IPS-18c (cell line): ENCODE results near the gene EEIG1.
"Not testable (repeated sequence)": the region's sequence is repeated elsewhere in the genome, so short reads cannot be mapped to it uniquely, and the experiment has no call there.

Experiments used
- H3K4me3 ChIP-seq: 2 replicates; pipeline ENCODE4 v1.7.0; 2013; ENCODE audit warnings: low read depth, mild to moderate bottlenecking, low read length, moderate library complexity; ENCODE audit not compliant: insufficient read depth
- H3K9me3 ChIP-seq: one replicate; pipeline ENCODE4 v1.6.1; 2013; ENCODE audit warnings: mild to moderate bottlenecking, low read length, moderate library complexity; ENCODE audit not compliant: control insufficient read depth, insufficient read depth

Gene EEIG1

DNA sequence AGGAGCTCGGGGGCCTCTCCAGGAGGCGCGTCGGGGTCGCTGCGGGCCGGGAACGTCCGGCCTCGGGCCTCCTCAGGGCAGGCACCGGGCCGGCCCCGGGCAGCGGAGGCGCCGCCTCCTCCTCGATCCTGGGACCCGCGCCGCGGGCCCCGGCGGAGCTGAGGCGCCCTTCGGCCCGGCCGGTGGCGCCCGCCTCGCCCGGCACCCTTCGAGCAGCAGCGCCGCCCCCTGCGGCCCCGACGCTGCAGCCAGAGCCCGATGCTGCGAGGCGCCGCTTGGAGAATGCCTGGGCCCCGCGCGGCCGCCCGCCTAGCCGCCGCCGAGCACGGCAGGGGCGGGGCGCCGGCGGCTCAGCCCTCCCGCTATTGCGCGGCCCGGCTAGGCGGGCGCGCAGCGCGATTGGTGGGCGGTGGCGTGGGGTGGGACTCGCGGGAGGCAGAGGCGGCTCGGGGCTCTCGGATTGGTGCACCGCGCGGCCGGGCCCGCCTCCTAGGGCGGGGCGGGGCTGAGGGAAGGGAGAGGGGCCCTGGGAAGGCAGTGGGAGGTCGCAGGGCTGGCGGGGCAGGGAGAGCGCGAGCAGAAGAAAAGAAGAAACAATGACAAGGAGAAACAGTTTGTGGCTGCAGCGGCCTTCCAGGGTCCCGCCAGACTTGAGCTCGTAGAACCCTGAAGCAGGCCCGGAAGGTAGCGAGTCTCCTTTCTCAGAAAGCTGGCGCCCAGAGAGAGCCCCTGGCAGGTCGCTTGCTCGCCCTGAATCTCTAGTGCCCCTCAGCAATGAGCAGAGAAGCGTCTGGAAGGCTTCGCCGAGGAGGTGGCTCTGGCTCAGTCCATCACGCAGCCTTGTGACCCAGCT, at the start of gene EEIG1:
TSS of gene EEIG1 (minus strand) at position 284 of the 853 bp plus-strand sequence. CDS start 852 bp downstream, outside the sequence.
- H3K4me3 ChIP-seq = peak within 1 kb of the TSS; percentile 91
- no peaks in the 10 kb centered on the region for H3K9me3 ChIP-seq

DNA sequence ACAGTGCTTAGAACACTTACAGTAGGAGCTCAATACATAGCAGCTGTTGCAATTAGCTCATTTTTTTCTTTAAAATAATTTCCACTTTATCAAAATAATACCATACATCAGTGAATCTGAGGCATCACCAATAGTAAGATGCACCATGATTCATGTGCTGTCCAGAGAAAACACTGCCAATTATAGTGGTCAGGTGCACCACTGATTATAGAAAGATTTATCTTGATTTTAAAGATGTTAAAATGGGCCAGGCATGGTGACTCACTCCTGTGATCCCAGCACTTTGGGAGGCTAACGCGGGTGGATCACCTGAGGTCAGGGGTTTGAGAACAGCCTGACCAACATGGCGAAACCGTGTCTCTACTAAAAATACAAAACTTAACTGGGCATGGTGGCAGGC, 46.9 kb upstream of the EEIG1 start:
- Histone ChIP-seq H3K9me3 (no peaks in the 10 kb centered on the region), H3K4me3 (no peak overlapping the region)

DNA sequence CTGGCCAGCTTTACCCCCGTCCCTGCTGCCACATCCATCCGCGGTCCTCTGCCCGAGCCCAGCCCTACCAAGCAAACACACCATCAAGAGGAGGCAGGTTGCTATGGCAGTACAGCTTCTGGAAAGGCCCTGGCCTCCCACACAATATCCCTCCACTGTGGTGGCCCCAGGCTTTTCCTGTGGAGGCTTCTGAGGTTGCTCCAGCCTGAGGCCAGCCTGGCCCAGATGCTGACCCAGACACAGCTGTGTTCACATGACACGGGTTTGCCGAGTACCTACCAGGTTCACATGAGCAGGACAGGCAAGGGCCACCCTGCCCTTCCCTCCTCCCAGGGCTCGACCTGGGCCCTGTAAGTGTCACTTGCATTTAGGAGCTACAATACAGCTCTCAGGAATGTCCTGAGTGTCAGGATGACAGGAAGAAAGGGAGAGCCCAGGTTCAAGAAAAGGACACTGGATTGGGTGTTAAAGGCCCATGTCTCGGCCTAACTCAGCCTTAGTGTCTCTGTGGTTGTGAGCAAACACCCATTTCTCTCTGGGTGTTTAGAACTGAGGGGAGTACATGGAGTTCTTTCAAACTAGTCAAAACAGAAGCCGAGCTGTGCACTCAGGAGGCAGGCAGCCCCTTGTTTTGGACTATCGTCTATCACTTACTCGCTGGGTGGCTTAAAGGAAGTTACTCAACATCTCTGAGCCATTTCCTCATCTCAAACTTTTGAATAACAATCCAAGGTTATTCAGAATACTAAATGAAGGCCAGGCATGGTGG, 46.2 kb upstream of the EEIG1 start:
- no peak overlapping the region for H3K4me3 ChIP-seq
- H3K9me3 ChIP-seq = no peaks in the 10 kb centered on the region

DNA sequence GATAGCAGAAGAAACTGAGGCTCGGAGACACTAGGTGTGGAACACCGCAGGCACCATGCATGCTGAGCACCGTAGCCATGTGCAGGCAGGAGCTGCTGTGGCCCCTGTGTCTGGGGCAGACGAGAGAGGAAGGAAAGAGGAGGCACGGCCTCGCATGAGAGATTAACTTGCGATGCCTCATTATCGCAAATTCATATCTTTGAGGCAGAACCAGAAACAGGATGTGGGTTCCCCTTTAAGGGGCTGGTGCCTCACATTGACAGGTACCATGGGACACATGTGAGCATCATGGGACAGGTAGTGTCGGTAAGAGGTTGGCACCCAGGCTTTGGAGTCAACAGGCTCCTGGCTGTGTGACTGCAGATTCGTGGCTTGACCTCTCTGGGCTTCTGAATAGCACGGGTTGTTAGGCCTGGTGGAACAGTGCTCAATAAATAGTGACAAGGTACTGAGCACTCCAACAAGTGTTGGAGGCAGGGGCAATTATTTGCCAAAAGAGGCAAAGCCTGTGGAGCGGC, 45.5 kb upstream of the EEIG1 start:
- Histone ChIP-seq H3K9me3 (no peaks in the 10 kb centered on the region), H3K4me3 (no peak overlapping the region; the same call in 1 of the 2 replicates)

DNA sequence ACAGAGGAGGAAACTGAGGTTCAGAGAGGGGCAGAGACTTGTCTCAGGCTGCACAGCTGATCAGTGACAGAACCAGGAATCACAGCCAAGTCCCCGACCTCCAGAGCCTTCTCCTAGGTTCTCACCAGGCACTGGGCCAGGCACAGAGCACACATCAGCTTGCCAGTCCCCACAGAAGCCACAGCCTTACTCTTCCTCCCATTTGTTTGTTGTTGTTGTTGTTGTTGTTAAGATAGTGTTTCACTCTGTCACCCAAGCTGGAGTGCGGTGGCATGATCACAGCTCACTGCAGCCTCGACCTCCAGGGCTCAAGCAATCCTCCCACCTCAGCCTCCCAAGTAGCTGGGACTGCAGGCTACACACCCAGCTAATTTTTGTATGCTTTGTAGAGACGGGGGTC, 44.9 kb upstream of the EEIG1 start:
- Histone ChIP-seq H3K9me3 (no peaks in the 10 kb centered on the region), H3K4me3 (no peak overlapping the region)

DNA sequence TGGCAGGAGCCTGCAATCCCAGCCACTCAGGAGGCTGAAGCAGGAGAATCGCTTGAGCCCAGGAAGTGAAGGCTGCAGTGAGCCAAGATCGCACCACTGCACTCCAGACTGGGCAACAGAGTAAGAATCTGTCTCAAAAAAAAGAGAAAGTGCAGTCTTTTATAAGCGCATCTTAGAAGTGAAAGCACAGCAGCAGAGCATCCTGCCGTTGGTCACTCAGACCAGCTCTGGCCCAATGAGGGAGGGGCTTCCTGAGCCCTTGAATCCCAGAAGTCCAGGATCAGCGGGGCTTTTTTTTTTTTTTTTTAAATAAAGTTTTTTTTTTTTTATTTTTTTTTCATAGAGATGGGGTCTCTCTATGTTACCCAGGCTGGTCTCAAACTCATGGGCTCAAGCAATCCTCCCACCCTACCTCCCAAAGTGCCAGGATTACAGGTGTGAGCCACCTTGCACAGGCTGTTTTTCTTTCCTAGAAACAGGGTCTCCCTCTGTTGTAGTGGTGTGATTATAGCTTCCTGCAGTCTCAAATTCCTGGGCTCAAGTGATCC, 44.0 kb upstream of the EEIG1 start:
- H3K4me3 ChIP-seq = no peak overlapping the region
- H3K9me3 ChIP-seq = no peaks in the 10 kb centered on the region

DNA sequence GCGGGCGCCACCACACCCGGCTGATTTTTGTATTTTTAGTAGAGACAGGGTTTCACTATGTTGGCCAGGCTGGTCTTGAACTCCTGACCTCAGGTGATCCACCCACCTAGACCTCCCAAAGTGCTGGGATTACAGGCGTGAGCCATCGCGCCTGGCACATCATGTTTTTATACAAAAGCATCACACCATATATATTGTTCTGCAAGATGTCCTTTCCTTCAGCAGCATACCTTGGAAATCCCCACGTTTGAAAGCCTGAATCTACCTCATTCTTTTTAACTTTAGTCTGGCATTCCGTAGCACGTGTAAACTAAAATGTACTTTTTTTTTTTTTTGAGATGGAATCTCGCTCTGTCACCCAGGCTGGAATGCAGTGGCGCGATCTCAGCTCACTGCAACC, 42.9 kb upstream of the EEIG1 start:
- not testable (repeated sequence) for H3K9me3 ChIP-seq, H3K4me3 ChIP-seq

DNA sequence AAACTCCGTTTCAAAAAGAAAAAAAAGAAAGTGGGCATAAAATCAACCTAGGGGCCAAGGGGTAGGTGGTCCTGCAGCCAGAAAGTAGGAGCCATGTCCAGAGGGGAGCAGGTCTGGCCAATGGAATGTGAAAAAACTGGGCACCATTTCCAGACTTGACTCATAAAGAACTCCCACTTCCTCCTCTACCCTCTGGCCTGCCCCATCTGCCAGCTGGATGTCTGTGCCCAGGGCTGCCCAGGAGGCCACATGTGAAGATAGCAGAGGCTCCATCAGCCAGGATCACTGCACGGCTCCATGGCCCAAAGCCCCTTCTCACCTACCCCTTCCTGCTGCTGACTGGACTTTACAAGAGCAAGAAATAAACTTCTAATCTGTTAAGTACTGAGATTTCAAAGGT, 42.1 kb upstream of the EEIG1 start:
- Histone ChIP-seq H3K4me3 (no peak overlapping the region), H3K9me3 (no peaks in the 10 kb centered on the region)

DNA sequence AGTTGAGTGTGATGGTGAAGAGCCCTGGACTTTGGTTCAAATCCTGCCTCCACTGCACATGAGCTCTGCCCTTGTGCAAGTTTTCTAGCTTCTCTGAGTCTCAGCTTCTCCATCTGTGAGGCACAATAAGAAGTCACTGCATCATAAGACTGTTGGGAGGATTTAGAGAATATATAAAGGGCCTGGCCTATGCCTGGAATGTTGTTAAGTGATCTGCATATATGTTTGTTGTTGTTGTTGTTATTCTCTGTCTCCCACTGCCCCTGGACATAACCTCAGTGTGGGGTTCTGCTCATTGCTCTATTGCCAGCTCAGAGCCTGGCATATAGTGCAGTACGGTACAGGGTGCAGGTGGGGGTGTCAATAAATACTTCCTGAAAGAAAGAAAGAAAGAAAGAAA, 40.3 kb upstream of the EEIG1 start:
- Histone ChIP-seq H3K9me3 (no peaks in the 10 kb centered on the region), H3K4me3 (no peak overlapping the region)

DNA sequence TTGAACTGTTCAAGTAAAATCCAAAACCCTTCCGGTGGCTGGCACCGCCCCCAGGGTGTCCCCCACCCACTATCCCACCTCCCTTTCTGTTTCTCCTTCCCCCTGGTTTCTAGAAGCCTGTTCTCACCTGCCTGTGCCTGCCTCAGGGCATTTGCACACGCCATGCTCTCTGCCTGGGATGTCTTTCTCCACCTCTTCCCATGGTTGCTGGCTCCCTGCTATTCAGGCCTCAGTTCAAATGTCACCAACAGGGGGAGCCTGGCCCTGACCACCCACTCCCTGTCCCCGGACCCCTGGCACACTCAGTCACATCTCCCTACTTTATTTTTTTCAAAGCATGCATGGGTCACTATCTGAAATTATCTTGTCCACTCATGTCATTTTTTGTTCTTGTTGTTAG, 39.9 kb upstream of the EEIG1 start:
- no peaks in the 10 kb centered on the region for H3K9me3 ChIP-seq

DNA sequence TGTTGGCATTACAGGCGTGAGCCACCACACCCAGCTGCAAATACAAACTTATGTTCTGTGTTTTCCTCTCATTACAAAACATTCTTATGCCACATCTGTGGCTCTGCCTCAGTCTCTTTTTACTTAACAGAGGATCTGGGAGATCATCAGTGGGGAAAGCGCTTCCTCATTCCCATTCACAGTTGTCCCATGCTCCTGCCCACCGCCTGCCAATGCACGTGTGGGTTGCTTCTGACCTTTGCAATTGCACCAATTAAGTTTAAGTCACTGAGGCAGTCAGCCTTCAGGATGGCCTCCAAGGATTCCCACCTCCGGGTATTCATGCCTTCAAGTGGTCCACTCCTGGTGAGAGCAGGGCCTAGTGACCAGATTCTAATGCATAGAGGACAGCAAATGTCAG, 34.9 kb upstream of the EEIG1 start:
- H3K4me3 ChIP-seq = no peak overlapping the region
- no peaks in the 10 kb centered on the region for H3K9me3 ChIP-seq

More for the DNA sequence above, 39.9 kb upstream of the EEIG1 start:
- no peak overlapping the region for H3K4me3 ChIP-seq

DNA sequence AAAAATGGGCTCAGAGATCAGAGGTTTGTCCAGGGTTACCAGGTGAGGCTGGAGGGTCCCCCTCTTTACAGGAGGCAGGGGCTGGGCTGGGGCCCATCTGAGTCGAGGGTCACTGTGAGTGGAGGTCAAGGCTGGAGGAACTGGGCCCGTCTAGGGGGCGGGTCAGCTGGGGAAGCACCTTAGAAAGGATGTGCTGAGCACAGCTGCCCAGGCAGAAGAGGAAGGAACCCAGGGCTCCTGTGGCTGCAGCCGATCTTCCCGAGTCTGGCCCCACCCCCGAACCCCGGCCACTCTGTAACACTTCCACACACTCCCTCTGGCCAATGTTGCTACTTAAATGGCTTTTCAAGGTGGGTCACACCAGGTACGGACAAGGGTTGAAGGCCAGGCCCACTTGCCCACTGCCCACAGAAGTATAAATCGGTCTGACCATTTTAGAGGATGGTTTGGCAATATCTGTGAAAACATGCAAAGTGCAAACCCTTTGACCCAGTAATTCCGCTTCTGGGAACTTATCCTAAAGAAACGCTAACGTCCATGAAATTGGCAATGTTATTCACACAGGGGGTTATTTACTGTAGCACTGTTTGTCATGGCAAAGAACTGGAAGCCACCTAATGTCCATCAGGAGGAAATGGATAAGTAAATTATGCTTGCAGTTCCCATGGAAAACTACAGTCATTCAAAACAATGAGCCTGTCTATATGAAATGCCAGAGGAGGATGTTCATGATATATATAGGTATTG, 30.5 kb upstream of the EEIG1 start:
- H3K4me3 ChIP-seq = no peak overlapping the region

DNA sequence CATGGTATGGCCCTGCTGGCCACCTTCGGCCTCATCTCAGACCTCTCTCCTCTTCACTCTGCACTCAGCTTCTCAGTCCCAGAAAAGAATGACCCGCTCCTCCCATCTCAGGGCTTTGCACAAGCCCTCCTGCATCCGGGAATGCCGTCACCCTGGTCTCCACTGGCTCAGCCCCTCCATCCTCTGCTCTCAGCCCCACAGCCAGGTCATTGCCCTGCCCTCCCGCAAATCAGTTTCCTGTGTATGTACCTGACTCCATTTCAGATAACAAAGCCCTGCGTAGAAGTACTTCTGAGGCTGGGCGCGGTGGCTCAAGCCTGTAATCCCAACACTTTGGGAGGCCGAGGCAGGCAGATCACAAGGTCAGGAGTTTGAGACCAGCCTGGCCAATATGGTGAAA, 28.9 kb upstream of the EEIG1 start:
- peaks cover 3% of the 10 kb centered on the region for H3K9me3 ChIP-seq
- no peak overlapping the region for H3K4me3 ChIP-seq

More for the DNA sequence above, 30.5 kb upstream of the EEIG1 start:
- H3K9me3 ChIP-seq = peaks cover 3% of the 10 kb centered on the region

DNA sequence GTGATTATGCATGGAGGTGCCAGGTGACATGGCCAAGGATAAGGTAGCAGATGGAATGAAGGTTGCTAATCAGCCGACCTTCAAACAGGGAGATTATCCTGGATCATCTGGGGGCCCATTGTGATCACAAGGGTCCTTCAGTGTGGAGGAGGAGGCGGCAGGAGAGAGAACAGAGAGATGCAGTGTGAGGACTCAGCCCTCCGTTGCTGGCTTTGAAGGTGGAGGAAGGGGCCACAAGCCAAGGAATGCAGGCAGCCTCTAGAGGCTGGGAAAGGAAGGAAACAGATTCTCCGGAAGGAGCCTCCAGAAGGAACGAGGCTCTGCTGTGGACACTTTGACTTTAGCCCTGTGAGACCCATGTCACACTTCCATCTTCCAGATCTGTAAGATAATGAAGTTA, 27.4 kb upstream of the EEIG1 start:
- Histone ChIP-seq H3K9me3 (peaks cover 3% of the 10 kb centered on the region), H3K4me3 (peak overlapping the region; percentile 12; the same call in 1 of the 2 replicates)

DNA sequence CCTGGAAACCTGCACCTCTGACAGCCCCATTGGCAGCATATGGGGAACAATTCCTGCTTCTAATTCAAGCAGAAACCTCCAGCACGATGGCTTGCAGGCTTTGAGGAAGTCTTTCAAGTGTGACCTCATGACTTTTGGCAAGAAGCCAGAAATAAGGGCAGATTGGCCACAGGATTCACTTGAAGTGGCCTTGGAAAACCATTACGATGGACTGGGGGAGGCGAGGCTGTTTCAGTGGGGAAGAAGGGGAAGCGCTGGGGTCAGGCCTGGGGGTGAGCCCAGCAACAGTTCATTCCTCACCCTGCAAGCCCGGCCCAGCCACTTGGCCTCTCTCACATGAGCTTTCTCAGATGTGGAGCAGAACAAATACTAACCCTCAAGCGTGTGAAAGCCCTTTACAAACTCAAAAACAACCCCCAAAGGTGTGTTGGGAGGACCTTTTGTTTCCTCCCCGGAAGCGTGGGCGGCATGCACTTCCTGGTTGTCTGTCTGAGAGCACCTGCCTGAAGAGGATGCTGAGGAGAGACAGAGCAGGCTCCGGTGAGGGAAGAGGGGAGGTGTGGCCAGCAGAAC, 26.9 kb upstream of the EEIG1 start:
- H3K4me3 ChIP-seq = no peak overlapping the region
- H3K9me3 ChIP-seq = peaks cover 3% of the 10 kb centered on the region

DNA sequence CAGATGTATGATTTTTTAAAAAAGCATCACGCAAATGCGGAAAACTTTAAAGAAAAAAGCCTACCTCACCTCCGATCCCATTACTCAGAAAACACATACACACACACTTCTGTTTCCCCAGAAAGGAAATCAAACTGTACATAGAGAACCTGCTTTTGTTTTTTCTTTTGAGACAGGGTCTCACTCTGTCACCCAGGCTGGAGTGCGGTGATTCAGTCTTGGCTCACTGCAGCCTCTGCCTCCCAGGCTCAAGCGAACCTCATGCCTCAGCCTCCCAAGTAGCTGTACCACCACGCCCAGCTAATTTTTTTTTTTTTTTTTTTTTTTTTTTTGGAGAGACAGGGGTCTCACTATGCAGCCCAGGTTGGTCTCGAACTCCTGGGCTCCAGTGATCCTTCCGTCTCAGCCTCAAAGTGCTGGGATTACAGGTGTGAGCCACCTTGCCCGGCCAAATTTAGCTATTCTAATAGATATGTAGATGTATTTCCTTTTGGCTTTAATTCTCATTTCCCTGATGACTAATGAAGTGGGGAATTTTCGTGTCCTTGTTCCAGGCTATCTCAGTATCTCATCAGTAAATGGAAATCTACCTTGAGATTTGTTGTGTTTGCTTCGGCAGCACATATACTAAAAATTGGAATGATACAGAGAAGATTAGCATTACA, 25.7 kb upstream of the EEIG1 start:
- no peak overlapping the region for H3K4me3 ChIP-seq
- H3K9me3 ChIP-seq = peaks cover 3% of the 10 kb centered on the region
